ENCODE results near the gene MACROD2. TPM values are rescaled to one million over a fixed set of nuclear protein-coding genes. Genes with fewer than 3 reads are reported as not detected.

MACROD2 gene
- total RNA-seq, 3 donors from 2014 or later: 3.2 to 7.6 (median 6.4) TPM

DNA sequence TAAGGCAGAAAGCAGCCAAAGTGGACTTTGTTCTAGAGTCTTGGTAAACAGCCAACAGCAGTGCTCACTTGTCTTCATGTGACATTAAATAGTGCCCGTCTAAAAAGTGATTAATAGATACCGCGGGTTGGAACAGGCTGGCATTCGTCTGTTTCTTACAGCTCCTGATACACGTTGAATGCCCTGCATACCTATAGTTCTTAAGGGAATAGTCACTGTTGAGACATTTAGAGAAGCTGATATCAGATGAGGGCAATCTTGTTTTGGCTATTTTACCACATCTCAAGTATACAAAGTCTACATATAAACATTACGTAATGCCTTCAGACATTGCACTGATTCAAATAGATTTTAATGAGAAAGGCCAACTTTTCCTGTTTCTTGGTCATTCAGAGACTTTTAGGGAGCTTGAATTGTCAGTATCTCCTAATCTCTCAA lies 717.0 kb downstream of the MACROD2 start:
- TF ChIP-seq CTCF (IDR thresholded peaks at IDR 0.05): no peak
- Histone ChIP-seq H3K4me3 (no peak overlapping the region), H3K9me3 (no peaks in the 10 kb centered on the region), H3K4me1 (ENCODE audit: low read depth) (peaks cover 14% of the 10 kb centered on the region), H3K36me3 (ENCODE audit: low read depth) (no peaks in the 10 kb centered on the region)
- ATAC-seq: no peak
- intact Hi-C loops (cut with DNase I, micrococcal nuclease): no loop called here
- DNase-seq: no peak

DNA sequence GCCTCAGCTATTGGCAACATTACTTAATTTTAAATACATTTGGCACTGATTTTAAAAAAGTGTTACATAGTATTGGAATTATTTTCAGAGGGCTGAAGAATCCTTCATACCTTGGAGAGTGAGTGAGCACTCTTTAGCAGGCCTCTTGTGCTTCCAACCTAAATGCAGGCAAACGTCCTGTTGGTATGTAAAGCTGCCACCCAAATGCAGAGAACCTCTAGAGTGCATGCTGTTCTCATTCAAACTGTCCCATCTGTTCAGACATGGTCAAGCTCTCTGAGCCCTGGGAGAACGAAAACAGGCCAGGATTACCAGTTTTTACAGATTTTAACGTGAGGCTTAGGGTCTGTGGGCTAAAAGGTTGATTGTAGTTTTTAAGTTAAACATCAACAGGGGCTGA lies 720.1 kb downstream of the MACROD2 start:
- ATAC-seq (no peak), DNase-seq (no peak)
- no peak for TF ChIP-seq CTCF (IDR thresholded peaks at IDR 0.05)
- Histone ChIP-seq H3K36me3 (ENCODE audit: low read depth) (no peaks in the 10 kb centered on the region), H3K4me3 (no peak overlapping the region), H3K4me1 (ENCODE audit: low read depth) (no peaks in the 10 kb centered on the region), H3K9me3 (no peaks in the 10 kb centered on the region)
- intact Hi-C loops (cut with DNase I, micrococcal nuclease): no loop called here

- no peak for TF ChIP-seq CTCF (IDR thresholded peaks at IDR 0.05)
- intact Hi-C loops (cut with DNase I, micrococcal nuclease): no loop called here
- ATAC-seq (no peak), DNase-seq (no peak)
- H3K4me1 ChIP-seq (ENCODE audit: low read depth): no peaks in the 10 kb centered on the region
- no peaks in the 10 kb centered on the region for H3K36me3 ChIP-seq (ENCODE audit: low read depth)
- no peaks in the 10 kb centered on the region for H3K9me3 ChIP-seq
- no peak overlapping the region for H3K4me3 ChIP-seq
Measured at GRCh38 chr20:14716351-14716801, 721.1 kb downstream of the MACROD2 start.

DNA sequence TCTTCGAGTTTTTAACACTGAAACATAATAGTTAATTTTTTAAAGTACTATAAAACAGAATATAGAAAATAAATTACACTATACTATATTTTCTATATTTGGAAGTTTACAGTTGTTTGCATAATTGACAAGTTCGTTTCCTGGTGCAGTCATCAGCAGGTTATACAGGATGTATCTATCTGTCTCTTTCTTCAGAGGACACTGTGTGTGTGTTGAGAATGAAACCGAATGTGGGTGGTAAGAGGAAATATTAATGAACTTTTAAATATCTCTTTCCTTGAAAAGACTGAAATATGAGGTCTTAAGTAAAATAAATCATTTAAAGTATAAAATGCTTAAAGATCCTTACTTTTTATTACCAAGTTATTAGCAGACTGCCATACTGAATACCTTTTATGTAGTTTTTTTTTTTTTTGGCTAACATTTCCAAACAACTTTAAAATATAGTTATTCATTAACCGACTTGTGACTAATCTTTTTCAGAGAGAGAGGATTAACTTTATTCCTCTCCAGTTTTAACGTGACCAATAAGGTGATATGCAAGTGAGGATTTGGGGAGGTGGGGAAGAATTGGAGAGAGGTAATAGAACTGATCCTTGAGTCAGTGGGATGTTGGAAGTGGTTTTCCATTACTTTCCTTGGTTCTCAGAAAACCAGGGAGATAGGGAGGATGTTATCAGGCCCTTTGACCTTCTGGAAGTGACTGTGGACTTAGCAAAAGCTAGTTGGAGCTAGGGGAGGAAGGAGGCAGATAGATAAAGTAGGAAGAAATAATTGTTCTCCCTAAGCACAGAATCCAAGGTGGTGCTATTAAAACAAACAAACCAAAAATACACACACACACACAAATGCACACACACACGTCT lies 722.1 kb downstream of the MACROD2 start:
- DNase-seq: no peak
- ATAC-seq: peak; percentile 58
- Histone ChIP-seq H3K9me3 (no peaks in the 10 kb centered on the region), H3K4me1 (ENCODE audit: low read depth) (no peaks in the 10 kb centered on the region), H3K4me3 (no peak overlapping the region), H3K36me3 (ENCODE audit: low read depth) (no peaks in the 10 kb centered on the region)
- TF ChIP-seq CTCF (IDR thresholded peaks at IDR 0.05): no peak
- intact Hi-C loops (cut with DNase I, micrococcal nuclease): no loop called here

- intact Hi-C loops (cut with DNase I, micrococcal nuclease): no loop called here
Measured at GRCh38 chr20:14720251-14720650, 724.9 kb downstream of the MACROD2 start.

More at GRCh38 chr20:14720251-14720650, 724.9 kb downstream of the MACROD2 start:
- no peak for DNase-seq
- TF ChIP-seq CTCF (IDR thresholded peaks at IDR 0.05): no peak
- no peak for ATAC-seq
- no peak overlapping the region for H3K4me3 ChIP-seq
- no peaks in the 10 kb centered on the region for H3K36me3 ChIP-seq (ENCODE audit: low read depth)
- no peaks in the 10 kb centered on the region for H3K4me1 ChIP-seq (ENCODE audit: low read depth)
- no peaks in the 10 kb centered on the region for H3K9me3 ChIP-seq
